T1000 (cell line): ENCODE results near the gene GGACT.
"Not testable (repeated sequence)": the region's sequence is repeated elsewhere in the genome, so short reads cannot be mapped to it uniquely, and the experiment has no call there.

Experiments
- DNase-seq: peaks from one replicate; lab custom pipeline; 2025; ENCODE audit warnings: mixed read lengths; lab: John Stamatoyannopoulos, UW

Gene GGACT

GRCh38 chr13:100600915-100601314, 12.3 kb upstream of the GGACT start:
- no peak for DNase-seq

GRCh38 chr13:100600461-100600860, 11.9 kb upstream of the GGACT start:
- no peak for DNase-seq

GRCh38 chr13:100597253-100597652, 8.7 kb upstream of the GGACT start:
- DNase-seq = no peak

GRCh38 chr13:100596516-100596915, 7.9 kb upstream of the GGACT start:
- DNase-seq = no peak

- no peak for DNase-seq
Observed at GRCh38 chr13:100594731-100595130, 6.1 kb upstream of the GGACT start.

GRCh38 chr13:100594255-100594654, 5.7 kb upstream of the GGACT start:
- DNase-seq = no peak

GRCh38 chr13:100589178-100589725, 663 bp upstream of the GGACT start:
- no peak for DNase-seq

- DNase-seq = no peak
Observed at GRCh38 chr13:100584896-100585295, 3.7 kb downstream of the GGACT start.

- DNase-seq = no peak
Observed at GRCh38 chr13:100581504-100581903, 7.1 kb downstream of the GGACT start.

GRCh38 chr13:100581030-100581429, 7.6 kb downstream of the GGACT start:
- DNase-seq = no peak

- no peak for DNase-seq
Observed at GRCh38 chr13:100580045-100580444, 8.5 kb downstream of the GGACT start.

- not testable (repeated sequence) for DNase-seq
Observed at GRCh38 chr13:100577239-100577638, 11.3 kb downstream of the GGACT start.

- no peak for DNase-seq
Observed at GRCh38 chr13:100573121-100573520, 15.5 kb downstream of the GGACT start.

- DNase-seq = no peak
Observed at GRCh38 chr13:100566543-100566942, 22.0 kb downstream of the GGACT start.

- DNase-seq = no peak
Observed at GRCh38 chr13:100565286-100565685, 23.3 kb downstream of the GGACT start.

- no peak for DNase-seq
Observed at GRCh38 chr13:100564444-100565223, 24.0 kb downstream of the GGACT start.

GRCh38 chr13:100563779-100564178, 24.8 kb downstream of the GGACT start:
- no peak for DNase-seq

- no peak for DNase-seq
Observed at GRCh38 chr13:100561599-100562204, 26.9 kb downstream of the GGACT start.

- DNase-seq = no peak
Observed at GRCh38 chr13:100561158-100561499, 27.5 kb downstream of the GGACT start.

GRCh38 chr13:100560498-100561157, 28.0 kb downstream of the GGACT start:
- no peak for DNase-seq

- DNase-seq = no peak
Observed at GRCh38 chr13:100559886-100560285, 28.7 kb downstream of the GGACT start.

- no peak for DNase-seq
Observed at GRCh38 chr13:100552755-100553154, 35.8 kb downstream of the GGACT start.

GRCh38 chr13:100549316-100549715, 39.3 kb downstream of the GGACT start:
- no peak for DNase-seq
